Gastrocnemius medialis (tissue), 4 donors: Measurements from ENCODE around the gene NTM.

ENCODE experiments used
- POLR2A ChIP-seq, 2 donors: fragments of 450-650 bp; IDR thresholded peaks; one replicate each; pipeline ENCODE4 v1.6.1; 2017; ENCODE audit warnings: antibody characterized with exemption in 2 of 2, mild to moderate bottlenecking in 2 of 2, moderate library complexity in 2 of 2
- TF ChIP-seq, protein P1 (sequence below), 5 experiments: fragments of 450-650 bp in 3 of 5; fragments of 200-600 bp in 2 of 5; sonication (generic) in 2 of 5; IDR thresholded peaks in 4 of 5; conservative IDR thresholded peaks in 1 of 5; 1 replicate in 4 of 5; 2 replicates in 1 of 5; pipeline ENCODE4 v1.5.1; 2016 to 2019; ENCODE audit warnings: antibody characterized with exemption in 5 of 5, mild to moderate bottlenecking in 3 of 5, moderate library complexity in 3 of 5

DNA sequence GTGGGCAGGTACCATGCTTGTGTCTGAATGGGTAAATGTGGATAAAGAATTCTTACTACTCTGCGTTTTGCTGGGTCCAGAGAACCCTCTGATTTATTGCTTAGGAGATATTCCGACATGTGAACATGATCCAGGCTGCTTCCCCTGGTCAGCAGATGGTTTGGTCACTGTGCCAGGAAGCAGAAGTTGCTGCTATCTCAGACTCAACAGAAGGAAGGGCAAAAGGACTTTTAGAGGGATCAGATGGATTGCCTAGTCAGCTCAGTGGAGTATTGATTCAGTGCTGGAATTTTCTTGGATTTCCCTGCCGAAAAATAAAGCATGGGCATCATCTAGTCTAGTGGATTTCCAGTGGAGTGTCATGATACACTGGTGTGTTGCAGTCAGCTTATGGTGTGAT, 440.1 kb downstream of the NTM start:
- TF ChIP-seq, protein P1, sequence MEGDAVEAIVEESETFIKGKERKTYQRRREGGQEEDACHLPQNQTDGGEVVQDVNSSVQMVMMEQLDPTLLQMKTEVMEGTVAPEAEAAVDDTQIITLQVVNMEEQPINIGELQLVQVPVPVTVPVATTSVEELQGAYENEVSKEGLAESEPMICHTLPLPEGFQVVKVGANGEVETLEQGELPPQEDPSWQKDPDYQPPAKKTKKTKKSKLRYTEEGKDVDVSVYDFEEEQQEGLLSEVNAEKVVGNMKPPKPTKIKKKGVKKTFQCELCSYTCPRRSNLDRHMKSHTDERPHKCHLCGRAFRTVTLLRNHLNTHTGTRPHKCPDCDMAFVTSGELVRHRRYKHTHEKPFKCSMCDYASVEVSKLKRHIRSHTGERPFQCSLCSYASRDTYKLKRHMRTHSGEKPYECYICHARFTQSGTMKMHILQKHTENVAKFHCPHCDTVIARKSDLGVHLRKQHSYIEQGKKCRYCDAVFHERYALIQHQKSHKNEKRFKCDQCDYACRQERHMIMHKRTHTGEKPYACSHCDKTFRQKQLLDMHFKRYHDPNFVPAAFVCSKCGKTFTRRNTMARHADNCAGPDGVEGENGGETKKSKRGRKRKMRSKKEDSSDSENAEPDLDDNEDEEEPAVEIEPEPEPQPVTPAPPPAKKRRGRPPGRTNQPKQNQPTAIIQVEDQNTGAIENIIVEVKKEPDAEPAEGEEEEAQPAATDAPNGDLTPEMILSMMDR (IDR thresholded peaks at IDR 0.05 in 4 of 5, conservative IDR thresholded peaks at IDR 0.05 in 1 of 5), result no peak
- TF ChIP-seq POLR2A (IDR thresholded peaks at IDR 0.05), result no peak
